Anterior cingulate cortex (tissue), 58 donors: Measurements from ENCODE around the gene C16orf92.

Experiments used
- DNase-seq, 58 donors: peaks; one replicate each; lab custom pipeline; 2025; lab: John Stamatoyannopoulos, UW

The C16orf92 gene, protein sequence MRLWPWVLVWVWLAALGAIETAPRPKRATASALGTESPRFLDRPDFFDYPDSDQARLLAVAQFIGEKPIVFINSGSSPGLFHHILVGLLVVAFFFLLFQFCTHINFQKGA

DNA sequence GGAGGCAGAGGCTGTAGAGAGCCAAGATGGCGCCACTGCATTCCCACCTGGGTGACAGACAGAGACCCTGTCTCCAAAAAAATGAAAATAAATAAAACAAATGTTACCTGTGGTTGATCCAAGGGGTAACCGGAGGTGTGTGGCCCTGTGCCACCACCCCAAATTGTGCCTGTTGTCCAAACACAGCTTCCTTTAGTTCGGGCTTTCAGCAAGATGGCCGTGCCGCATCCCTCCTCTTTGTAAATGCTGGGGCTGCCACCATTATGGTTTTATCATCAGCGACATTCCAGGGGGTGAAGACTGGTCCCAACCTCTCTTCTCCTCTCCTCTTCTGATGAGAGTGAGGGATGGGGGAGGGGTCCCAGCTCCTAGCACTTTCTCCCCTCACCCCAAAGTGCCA, at the start of gene C16orf92:
Gene C16orf92, plus strand, starts transcription at position 312 of the 400 bp plus-strand sequence. CDS start 143 bp downstream, outside the sequence.
- no peak for DNase-seq

- DNase-seq, result peak; percentile 73 to 100 (median 99)
Observed at GRCh38 chr16:29973384-29974246, 49.4 kb upstream of the C16orf92 start, which contains the start of gene TAOK2. Gene TAOK2, plus strand, starts transcription at chr16:29973868. Its CDS starts 3,905 bp downstream, at chr16:29977773.

- peak in 3 of 58 donors; percentile 3 to 31 (median 17) for DNase-seq
Observed at GRCh38 chr16:29974291-29975133, 48.5 kb upstream of the C16orf92 start.

- no peak for DNase-seq
Observed at GRCh38 chr16:29975134-29975538, 47.9 kb upstream of the C16orf92 start.

DNA sequence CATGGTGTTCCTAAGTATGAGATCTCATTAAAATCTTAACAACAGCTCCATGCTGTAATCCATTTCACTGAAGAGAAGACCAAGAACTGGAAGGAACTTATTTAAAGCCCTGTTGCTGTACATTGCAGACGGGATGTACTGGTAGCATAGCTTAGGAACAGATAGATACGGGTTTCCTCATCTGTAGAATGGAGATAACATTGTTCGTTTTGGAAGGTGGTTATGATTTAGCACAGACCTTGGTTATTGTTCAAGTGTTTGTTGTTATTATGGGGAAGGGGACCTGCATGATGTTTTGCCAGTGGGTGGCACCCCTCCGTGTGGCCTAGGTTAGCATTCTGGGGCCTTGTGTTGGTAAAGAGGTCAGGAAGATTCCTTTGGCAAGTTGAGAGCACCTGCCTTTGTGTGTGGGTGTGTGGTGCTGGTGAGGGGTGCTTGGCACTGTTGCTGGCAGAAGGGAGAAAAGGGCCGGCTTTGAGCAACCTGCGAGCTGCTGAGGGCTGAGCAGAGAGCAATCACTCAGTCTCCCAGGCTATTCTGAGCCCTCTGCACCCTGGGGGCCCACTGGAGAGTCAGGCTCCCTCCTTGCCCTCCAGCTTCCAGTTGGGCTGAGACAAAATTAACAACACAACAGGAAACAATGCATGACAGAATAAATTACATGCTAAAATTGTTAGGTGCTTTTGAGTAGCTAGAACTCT, 47.0 kb upstream of the C16orf92 start:
- DNase-seq, result no peak

DNA sequence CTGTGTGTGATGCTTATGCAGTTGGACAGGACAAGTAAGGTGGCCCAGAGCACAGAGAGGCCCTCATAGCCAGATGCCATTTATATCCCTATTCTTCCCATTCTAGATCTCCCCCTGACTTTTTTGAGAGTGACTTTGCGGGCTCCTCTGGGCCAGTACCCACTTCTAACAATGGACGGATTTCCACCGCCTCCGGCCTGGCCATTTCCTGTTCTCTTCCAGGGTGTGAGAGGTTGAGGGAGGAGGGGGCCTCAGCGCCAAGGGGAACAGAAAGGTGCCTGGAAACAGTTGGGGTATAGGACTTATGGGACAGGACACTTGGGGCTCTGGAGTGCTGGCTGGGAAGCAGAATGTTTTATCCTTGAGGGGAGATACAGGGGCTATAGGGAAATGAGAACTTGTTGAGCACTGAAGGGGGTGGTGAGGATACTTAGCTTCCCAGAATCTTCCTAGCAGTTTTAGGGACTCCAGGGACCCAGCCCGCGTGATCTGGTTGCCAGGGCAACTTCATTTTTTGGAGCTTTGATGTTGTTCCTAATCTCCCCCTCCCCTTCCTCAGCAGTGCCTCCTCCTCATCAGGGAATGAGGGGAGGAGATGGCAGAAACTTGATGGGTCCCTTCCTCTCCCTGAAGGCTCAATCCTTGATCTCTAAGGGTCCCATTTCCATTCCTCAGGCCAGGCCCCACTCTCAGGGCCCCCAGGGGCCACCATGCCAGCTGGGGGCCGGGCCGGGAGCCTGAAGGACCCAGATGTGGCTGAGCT, 45.8 kb upstream of the C16orf92 start:
- no peak for DNase-seq

- no peak for DNase-seq
Observed at GRCh38 chr16:29978081-29978480, 44.9 kb upstream of the C16orf92 start.

DNA sequence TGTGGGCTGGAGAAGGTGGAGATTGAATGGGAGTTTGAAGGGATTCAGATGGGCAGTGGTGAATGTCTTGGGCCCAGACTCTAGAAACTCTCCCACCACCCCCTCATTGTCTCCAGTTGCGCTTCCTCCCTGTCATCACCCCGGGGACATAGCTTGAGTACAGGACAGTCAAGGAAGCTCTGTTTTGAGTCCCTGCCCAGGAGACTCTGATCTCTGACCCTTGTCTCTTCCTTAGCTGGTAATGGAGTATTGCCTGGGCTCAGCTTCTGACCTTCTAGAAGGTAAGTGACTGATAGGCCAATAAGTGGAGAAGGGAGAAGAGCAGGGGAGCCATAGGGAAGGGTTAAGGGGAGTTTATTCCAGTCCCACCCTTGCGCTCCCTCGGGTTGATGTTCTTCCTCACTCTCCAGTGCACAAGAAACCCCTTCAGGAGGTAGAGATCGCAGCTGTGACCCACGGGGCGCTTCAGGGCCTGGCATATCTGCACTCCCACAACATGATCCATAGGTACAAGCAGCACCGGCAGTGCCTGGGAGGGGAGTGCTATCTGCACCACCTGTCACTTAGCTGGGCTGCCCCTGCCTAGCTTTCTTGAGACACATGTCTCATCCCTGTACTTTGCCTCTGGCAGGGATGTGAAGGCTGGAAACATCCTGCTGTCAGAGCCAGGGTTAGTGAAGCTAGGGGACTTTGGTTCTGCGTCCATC, 44.3 kb upstream of the C16orf92 start:
- DNase-seq, result no peak

DNA sequence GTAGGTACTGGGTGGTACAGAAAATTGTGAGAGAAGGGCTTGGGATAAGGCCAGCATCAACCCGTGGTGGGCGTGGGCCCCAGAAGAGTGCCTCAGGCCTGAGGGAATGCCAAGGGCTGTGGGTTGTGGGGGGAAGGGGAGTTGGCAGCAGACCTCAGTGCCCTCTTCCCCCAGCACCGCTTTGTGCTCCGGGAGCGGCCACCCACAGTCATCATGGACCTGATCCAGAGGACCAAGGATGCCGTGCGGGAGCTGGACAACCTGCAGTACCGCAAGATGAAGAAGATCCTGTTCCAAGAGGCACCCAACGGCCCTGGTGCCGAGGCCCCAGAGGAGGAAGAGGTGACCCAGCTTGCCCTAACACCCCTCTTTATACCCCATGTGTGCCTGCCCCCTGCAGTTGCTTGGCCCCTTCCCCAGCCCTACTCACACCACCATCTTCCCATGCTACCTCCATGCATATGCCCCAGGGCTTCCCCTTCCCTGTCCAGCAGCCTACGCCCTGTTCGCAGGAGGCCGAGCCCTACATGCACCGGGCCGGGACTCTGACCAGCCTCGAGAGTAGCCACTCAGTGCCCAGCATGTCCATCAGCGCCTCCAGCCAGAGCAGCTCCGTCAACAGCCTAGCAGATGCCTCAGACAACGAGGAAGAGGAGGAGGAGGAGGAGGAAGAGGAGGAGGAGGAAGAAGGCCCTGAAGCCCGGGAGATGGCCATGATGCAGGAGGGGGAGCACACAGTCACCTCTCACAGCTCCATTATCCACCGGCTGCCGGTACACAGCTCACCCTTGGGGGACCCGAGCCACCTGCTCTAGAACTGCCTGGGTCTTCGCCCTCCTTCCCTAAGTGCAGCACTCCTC, 40.2 kb upstream of the C16orf92 start:
- DNase-seq, result no peak

DNA sequence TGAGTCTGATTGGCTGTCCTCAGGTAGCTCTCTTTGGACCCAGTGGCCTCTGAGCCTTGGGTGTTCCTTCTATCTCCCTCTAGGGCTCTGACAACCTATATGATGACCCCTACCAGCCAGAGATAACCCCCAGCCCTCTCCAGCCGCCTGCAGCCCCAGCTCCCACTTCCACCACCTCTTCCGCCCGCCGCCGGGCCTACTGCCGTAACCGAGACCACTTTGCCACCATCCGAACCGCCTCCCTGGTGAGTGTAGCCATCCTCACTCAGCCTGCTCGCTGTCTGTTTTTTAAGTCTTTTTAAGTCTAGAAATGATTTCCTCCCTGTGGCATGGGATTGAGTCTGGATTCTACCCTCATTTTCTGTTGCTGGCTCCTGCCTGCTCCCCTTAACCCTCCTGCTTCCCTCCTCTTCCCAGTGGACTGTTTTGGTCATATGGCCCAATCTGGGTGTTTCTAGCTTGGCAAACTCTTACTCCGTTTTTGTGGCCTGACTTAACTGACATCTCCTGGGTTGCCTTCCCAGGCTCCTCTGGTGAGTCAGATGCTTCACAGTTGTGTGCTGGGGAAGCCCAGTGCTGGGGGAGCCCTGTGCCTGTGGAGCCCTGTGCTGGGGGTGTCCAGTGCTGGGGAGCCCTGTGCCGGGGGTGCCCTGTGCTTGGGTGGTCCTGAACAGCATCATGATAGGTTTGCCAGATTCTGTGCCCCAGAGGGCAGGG, 39.4 kb upstream of the C16orf92 start:
- DNase-seq, result no peak

DNA sequence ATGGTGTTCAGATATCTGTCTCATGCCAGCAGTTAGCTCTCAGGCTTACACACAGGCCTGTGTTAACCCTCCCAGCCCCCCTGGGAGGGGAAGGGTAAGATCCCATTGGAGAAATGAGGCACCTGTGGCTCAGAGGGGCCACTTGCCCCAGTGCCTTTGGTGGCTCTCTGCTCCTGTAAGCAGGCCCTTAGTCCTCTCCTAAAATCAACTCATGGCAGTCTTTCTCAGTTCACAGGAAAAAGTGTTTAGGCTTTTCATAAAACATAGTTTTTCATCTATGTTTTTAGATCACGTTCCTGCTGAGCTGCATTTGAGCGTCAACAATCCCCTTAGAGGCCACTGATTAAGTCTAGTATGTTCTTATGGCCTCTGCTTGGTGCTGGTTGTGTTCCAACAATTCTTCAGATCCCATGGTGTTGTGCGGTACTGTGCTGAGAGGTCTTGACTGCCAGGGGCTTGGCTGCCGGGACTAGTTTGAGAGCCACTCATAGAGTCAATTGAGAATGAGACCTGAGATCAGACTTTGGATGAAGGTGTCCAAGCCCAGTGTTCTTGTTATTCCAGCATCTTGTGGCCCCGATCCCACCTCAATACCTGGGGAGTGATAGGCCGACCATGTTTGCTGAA, 38.7 kb upstream of the C16orf92 start:
- DNase-seq, result no peak

GRCh38 chr16:29984764-29985147, 38.2 kb upstream of the C16orf92 start:
- DNase-seq, result no peak

- DNase-seq, result no peak
Observed at GRCh38 chr16:29985271-29985811, 37.7 kb upstream of the C16orf92 start.

GRCh38 chr16:29986231-29986630, 36.8 kb upstream of the C16orf92 start:
- no peak for DNase-seq

GRCh38 chr16:29986931-29987330, 36.1 kb upstream of the C16orf92 start:
- DNase-seq, result no peak

- DNase-seq, result no peak
Observed at GRCh38 chr16:29987371-29988085, 35.5 kb upstream of the C16orf92 start.
